Neural cell (in vitro differentiated cells): Measurements from ENCODE around the gene CTDP1. TPM values are rescaled to one million over a fixed set of nuclear protein-coding genes. Genes with fewer than 3 reads are reported as not detected.

Experiments
- H2AFZ ChIP-seq: fragments of 200-600, 300-800 bp; sonication (generic), shearing (Covaris generic); 2 replicates; pipeline ENCODE4 v1.6.0; 2014; ENCODE audit warnings: low read depth, mild to moderate bottlenecking, antibody characterized with exemption, low read length, moderate library complexity
- H3F3A ChIP-seq: fragments of 200-600 bp; shearing (Covaris generic); 2 replicates; pipeline ENCODE4 v1.6.1; 2016; ENCODE audit warnings: mild to moderate bottlenecking, moderate library complexity, mixed read lengths, antibody characterized with exemption, low read length; ENCODE audit not compliant: insufficient read depth, poor library complexity, severe bottlenecking
- H3K27ac ChIP-seq: fragments of 200-600, 300-800 bp; sonication (generic), shearing (Covaris generic); 2 replicates; pipeline ENCODE4 v1.5.1; 2014; ENCODE audit warnings: mild to moderate bottlenecking, low read length, moderate library complexity
- H3K27me3 ChIP-seq: fragments of 300-800, 200-600 bp; sonication (generic), shearing (Covaris generic); 2 replicates; pipeline ENCODE4 v1.6.0; 2014; ENCODE audit warnings: mild to moderate bottlenecking, low read depth, low read length, moderate library complexity; ENCODE audit not compliant: insufficient read depth
- H3K36me3 ChIP-seq: fragments of 300-800, 200-600 bp; sonication (generic), shearing (Covaris generic); 2 replicates; pipeline ENCODE4 v1.5.1; 2014; ENCODE audit warnings: mild to moderate bottlenecking, antibody characterized with exemption, low read length, moderate library complexity; ENCODE audit not compliant: insufficient read depth
- H3K4me2 ChIP-seq: fragments of 300-800, 200-600 bp; sonication (generic), shearing (Covaris generic); 2 replicates; pipeline ENCODE4 v1.6.0; 2014; ENCODE audit warnings: mild to moderate bottlenecking, low read length
- H3K4me3 ChIP-seq: fragments of 300-800, 200-600 bp; sonication (generic), shearing (Covaris generic); 2 replicates; pipeline ENCODE4 v1.5.1; 2014; ENCODE audit warnings: mild to moderate bottlenecking, low read length, moderate library complexity
- H3K79me2 ChIP-seq: fragments of 200-600 bp; shearing (Covaris generic); replicated peaks from 2 replicates; pipeline ENCODE4 v1.6.0; 2014; ENCODE audit warnings: mild to moderate bottlenecking, low read length, moderate library complexity; ENCODE audit not compliant: insufficient read depth
- H3K9ac ChIP-seq: fragments of 300-800, 200-600 bp; sonication (generic), shearing (Covaris generic); 2 replicates; pipeline ENCODE4 v1.6.1; 2016; ENCODE audit warnings: mild to moderate bottlenecking, low read length, mixed read lengths
- H3K9me2 ChIP-seq: fragments of 200-600 bp; shearing (Covaris generic); 2 replicates; pipeline ENCODE4 v1.6.1; 2016; ENCODE audit warnings: mild to moderate bottlenecking, low read length, mixed read lengths; ENCODE audit not compliant: insufficient read depth
- H3K9me3 ChIP-seq: fragments of 200-600, 300-800 bp; sonication (generic), shearing (Covaris generic); 2 replicates; pipeline ENCODE4 v1.6.1; 2016; ENCODE audit warnings: mild to moderate bottlenecking, mixed run types, low read length, moderate library complexity, mixed read lengths
- H4K20me1 ChIP-seq: fragments of 200-600 bp; shearing (Covaris generic); 2 replicates; pipeline ENCODE4 v1.6.1; 2016; ENCODE audit warnings: mild to moderate bottlenecking, mixed run types; ENCODE audit not compliant: insufficient read depth
- CTCF ChIP-seq: fragments of 450-650 bp; IDR thresholded peaks from 2 replicates; pipeline ENCODE4 v1.5.1; 2014; ENCODE audit warnings: antibody characterized with exemption, mild to moderate bottlenecking, moderate library complexity; ENCODE audit not compliant: poor library complexity, severe bottlenecking
- EP300 ChIP-seq: fragments of 450-650 bp; conservative IDR thresholded peaks from 2 replicates; pipeline ENCODE4 v1.6.1; 2014; ENCODE audit warnings: antibody characterized with exemption, mild to moderate bottlenecking, moderate library complexity; ENCODE audit not compliant: poor library complexity, severe bottlenecking
- EZH2 ChIP-seq: fragments of 200-600, 300-800 bp; shearing (Covaris generic), sonication (generic); IDR thresholded peaks from 2 replicates; pipeline ENCODE4 v1.6.1; 2014; ENCODE audit warnings: antibody characterized with exemption, low read length, borderline replicate concordance, mild to moderate bottlenecking; ENCODE audit not compliant: insufficient read depth, poor library complexity, severe bottlenecking
- MXI1 ChIP-seq: fragments of 450-650 bp; conservative IDR thresholded peaks from 2 replicates; pipeline ENCODE4 v1.6.1; 2014; ENCODE audit warnings: antibody characterized with exemption, mild to moderate bottlenecking; ENCODE audit not compliant: poor library complexity, severe bottlenecking
- POLR2AphosphoS5 ChIP-seq: IDR thresholded peaks from 2 replicates; pipeline ENCODE4 v1.6.1; 2012
- RAD21 ChIP-seq: fragments of 450-650 bp; conservative IDR thresholded peaks from 2 replicates; pipeline ENCODE4 v1.6.1; 2014; ENCODE audit warnings: antibody characterized with exemption, mild to moderate bottlenecking, moderate library complexity
- REST ChIP-seq: IDR thresholded peaks from 2 replicates; pipeline ENCODE4 v1.6.1; 2012; ENCODE audit warnings: borderline replicate concordance
- SMC3 ChIP-seq: fragments of 450-650 bp; conservative IDR thresholded peaks from 2 replicates; pipeline ENCODE4 v1.6.1; 2014; ENCODE audit warnings: antibody characterized with exemption, mild to moderate bottlenecking, moderate library complexity; ENCODE audit not compliant: poor library complexity
- TAF1 ChIP-seq: IDR thresholded peaks from 2 replicates; pipeline ENCODE4 v1.6.1; 2012; ENCODE audit warnings: low read depth
- polyA plus RNA-seq: library from polyadenylated mRNA; depleted of rRNA; stranded (reverse); fragments of >200 nt; gene quantifications from 2 replicates; pipeline ENCODE4 v1.2.3, GENCODE V29; 2014

The CTDP1 gene
- polyA plus RNA-seq, 1 donor from 2014 or later: 22.3 TPM

- Histone ChIP-seq H3K9ac (no peak overlapping the region), H3K4me2 (no peak overlapping the region), H2AFZ (no peak overlapping the region), H3K4me3 (no peak overlapping the region), H3K36me3 (no peaks in the 10 kb centered on the region), H3K9me2 (no peaks in the 10 kb centered on the region), H3F3A (no peaks in the 10 kb centered on the region), H3K27me3 (no peaks in the 10 kb centered on the region), H3K9me3 (no peaks in the 10 kb centered on the region), H3K79me2 (no peaks in the 10 kb centered on the region), H4K20me1 (no peaks in the 10 kb centered on the region), H3K27ac (no peak overlapping the region)
- TF ChIP-seq TAF1 (no peak), EP300 (no peak), CTCF (no peak), MXI1 (no peak), SMC3 (no peak), EZH2 (no peak), REST (no peak), POLR2AphosphoS5 (no peak), RAD21 (no peak)
Observed at GRCh38 chr18:79705272-79705671, 25.7 kb downstream of the CTDP1 start.

GRCh38 chr18:79706006-79706405 is 26.4 kb downstream of the CTDP1 start:
- Histone ChIP-seq H3K9me3 (no peaks in the 10 kb centered on the region), H3F3A (no peaks in the 10 kb centered on the region), H3K4me3 (no peak overlapping the region), H3K9me2 (no peaks in the 10 kb centered on the region), H4K20me1 (no peaks in the 10 kb centered on the region), H3K36me3 (no peaks in the 10 kb centered on the region), H2AFZ (no peak overlapping the region), H3K79me2 (no peaks in the 10 kb centered on the region), H3K9ac (no peak overlapping the region), H3K27ac (no peak overlapping the region), H3K4me2 (no peak overlapping the region), H3K27me3 (no peaks in the 10 kb centered on the region)
- TF ChIP-seq CTCF: no peak
- TF ChIP-seq MXI1: no peak
- TF ChIP-seq SMC3: no peak
- TF ChIP-seq RAD21: no peak
- no peak for TF ChIP-seq EZH2
